Fibroblast of skin of right biceps (primary cell): ENCODE data around the gene SEL1L2.

Experiments used
- DNase-seq: peaks from one replicate; pipeline ENCODE4 v3.0.0-alpha.2; 2013

Gene SEL1L2

DNA sequence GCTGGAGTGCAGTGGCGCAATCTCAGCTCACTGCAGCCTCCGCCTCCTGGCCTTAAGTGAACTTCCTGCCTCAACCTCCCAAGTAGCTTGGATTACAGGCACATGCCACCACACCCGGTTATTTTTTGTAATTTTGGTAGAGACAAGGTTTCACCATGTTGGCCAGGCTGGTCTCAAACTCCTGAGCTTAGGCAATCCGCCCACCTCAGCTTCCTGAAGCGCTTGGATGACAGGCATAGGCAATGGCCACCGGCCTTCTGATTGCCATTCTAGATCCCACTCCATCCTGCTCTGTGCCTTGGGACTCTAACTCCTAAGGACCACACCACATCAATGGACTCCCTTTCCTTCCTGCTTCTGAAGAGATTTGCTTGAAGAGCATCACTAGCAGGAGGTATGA is 60.6 kb downstream of the SEL1L2 start:
- no peak for DNase-seq

- no peak for DNase-seq
These were observed 61.5 kb downstream of the SEL1L2 start for GRCh38 chr20:13928901-13929300.

DNA sequence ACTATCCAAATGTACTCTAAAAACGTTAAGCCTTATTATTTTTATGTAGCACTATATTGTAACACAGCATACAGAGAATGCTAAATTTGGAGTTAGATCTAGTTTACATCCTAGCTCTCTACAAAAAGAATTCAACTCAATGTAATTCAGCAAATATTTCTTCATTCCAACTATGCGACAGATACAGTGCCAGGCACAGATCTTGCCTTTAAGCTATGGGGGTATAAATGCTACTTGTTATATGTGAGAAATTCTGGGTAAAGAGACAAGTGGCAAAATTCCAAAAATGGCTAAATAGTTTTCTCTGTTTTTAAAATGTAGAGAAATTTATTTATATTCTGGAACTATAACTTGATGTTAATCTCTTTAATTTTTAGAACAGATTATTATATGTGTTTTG is 63.2 kb downstream of the SEL1L2 start:
- DNase-seq = no peak

DNA sequence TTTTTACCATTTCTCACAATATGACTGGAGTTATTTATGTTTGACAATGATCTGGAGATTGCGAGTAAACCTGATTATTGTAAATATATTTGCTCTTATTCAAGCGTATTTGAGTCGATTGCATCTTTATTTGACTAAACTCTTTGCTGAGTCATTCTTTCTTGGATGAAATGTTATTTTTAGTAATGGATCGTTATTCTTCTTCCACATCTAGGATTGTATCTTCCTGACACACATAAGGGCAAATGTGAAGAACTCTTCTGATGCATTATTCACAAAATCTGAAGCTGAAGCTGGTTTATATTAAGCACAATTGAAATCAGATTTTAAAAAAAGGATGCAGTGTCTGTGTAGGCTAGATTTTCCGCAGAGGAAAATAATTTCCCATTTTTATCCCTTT is 68.2 kb downstream of the SEL1L2 start:
- peak; percentile 21 for DNase-seq

DNA sequence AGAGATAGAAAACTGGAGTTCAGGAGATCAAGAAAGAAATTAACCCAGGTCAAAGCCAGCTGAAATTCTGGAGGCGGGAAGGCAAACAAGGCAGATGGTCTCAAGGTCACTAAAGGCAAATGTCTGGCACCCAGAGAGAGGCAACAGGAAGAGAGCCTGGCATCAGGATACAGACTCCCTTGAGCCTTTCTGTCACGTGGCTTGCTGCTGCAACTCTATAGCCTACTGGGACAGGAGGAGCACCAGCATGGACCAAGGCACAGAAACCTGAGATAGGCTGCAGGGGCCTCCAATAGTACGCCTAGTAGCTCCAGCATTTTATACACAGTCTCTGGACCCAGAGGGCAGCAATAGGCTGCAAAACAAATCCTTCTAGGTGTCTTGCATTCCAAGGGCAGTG is 75.1 kb downstream of the SEL1L2 start:
- no peak for DNase-seq

- DNase-seq = no peak
These were observed 76.8 kb downstream of the SEL1L2 start for GRCh38 chr20:13913572-13913971.

- no peak for DNase-seq
These were observed 77.3 kb downstream of the SEL1L2 start for GRCh38 chr20:13913131-13913530.

- DNase-seq = peak; percentile 17
These were observed 79.9 kb downstream of the SEL1L2 start for GRCh38 chr20:13910492-13910891.

DNA sequence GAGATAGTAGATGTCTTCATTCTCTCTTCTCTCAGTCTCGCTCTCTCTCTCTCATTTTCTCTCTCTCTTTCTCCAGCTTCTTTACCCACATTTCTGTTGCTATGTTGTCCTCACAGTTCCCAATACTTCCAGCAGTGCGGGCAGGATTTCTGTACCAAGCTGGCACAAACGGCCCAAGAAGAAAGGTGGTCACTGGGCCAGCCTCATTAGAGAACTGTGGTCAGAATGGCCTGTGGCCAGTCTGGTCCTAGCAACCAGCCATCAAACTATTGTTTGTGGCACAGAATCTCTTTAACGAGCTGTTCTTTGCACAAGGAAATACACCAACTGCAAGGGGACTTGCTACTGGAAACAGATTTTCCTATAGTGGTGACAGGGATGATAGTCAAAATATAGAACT is 81.3 kb downstream of the SEL1L2 start:
- DNase-seq = no peak

GRCh38 chr20:13904766-13905165 is 85.6 kb downstream of the SEL1L2 start:
- DNase-seq = no peak

DNA sequence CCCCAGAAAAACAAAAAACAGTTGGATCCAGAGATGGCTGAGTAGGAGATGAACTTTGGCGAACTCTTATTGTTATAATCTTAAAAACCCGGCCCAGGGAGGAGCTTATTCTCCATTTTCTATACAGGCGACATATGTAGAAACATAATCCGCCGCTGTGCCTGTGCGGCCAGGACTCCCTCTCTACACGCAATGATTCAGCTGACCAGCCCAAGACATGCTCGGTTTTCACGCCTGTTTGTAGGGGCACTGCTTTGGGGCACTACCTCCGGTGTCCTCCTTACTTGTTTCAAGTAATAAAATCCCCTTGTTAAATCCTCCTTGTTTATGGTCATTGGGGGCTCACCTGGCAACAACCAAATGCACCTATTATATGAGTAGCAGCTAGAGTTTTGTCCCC is 89.9 kb downstream of the SEL1L2 start:
- DNase-seq = no peak

DNA sequence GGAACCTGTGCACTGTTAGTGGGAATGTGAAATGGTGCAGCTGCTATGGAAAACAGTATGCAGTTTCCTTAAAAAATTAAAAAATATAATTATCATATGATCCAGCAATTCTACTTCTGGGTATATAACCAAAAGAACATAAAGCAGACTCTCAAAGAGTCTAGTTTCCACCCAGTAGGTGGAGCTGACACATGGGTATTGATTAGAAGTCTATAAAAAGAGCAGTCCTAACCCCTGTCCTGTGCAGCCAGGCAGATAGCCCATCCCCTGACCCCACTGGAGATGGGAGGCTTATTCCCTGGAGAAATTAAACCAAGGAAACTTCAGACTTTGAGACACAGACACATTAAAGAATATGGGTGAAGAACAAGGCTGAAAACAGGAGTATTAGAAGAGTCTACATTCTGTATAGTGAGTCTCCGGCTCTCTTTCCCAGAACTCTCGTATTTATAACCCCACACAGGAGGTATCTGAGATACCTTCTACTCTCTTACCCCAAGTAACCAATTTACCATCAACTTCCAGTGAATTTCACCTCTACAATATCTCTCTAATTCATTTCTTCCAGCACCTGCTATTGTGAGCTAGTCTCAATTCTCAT is 92.3 kb downstream of the SEL1L2 start:
- no peak for DNase-seq

GRCh38 chr20:13891575-13891974 is 98.8 kb downstream of the SEL1L2 start:
- DNase-seq = no peak

DNA sequence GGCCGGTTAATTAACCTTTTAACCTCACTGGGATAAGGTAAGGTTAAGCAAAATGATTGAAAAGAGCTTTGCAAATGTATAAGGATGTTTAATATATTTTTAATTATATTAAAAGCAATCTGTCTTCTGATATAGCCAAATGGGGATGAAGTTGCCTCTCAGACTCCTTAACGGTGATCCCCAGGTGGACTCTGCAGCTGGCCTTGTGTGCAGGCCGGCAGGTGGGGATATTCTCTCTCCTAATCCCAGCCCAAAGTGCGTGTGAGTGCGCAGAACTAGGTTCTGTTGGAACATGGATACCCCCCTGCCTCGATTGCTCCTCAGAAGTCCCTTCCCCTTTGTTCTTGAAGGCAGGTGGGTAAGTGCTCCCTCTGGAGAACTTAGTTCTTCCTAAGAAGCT is 105.6 kb downstream of the SEL1L2 start:
- no peak for DNase-seq

DNA sequence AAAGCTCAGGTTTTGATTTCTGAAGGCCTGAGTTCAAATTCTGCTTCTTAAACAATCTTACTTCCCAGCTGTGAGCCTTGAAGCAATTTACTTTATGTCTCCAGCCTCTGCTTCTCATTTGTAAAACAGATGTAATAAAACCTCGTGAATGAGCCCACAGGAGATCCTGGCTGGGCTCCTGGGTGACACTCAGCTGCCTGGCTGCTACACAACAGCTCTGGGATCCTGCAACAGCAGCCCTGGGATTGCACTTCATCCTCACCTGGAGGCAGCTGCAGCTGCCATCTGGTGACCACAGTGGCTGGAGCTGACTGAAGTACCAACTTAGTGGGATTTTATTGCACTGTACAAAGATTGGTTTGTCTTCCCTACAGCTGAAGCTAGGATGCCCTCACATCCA is 107.0 kb downstream of the SEL1L2 start:
- DNase-seq = no peak

- DNase-seq = peak; percentile 55
These were observed 111.8 kb downstream of the SEL1L2 start for GRCh38 chr20:13878566-13878965.

DNA sequence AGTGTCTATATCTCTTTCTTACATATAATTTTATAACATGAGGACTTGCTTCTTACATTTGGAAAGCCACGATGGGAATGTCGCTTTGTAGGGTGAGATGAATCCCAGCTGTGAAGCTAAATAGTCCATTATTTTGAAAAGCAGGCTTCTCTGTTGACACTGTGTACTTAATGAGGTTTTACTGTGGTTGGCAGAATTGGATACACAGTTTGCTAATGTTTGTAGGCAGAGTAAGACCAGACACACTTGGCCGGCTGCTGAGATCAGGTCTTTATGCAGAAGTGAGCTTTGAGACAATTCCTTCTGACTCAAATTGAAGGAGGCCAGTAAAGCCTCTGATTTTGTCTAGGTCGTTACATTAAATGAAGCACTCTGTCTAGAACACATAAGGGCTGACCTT is 112.6 kb downstream of the SEL1L2 start:
- no peak for DNase-seq

- DNase-seq = no peak
These were observed 115.1 kb downstream of the SEL1L2 start for GRCh38 chr20:13875265-13875811.

GRCh38 chr20:13874394-13875157 is 115.8 kb downstream of the SEL1L2 start:
- DNase-seq = no peak

- no peak for DNase-seq
These were observed 116.6 kb downstream of the SEL1L2 start for GRCh38 chr20:13873831-13874230.

DNA sequence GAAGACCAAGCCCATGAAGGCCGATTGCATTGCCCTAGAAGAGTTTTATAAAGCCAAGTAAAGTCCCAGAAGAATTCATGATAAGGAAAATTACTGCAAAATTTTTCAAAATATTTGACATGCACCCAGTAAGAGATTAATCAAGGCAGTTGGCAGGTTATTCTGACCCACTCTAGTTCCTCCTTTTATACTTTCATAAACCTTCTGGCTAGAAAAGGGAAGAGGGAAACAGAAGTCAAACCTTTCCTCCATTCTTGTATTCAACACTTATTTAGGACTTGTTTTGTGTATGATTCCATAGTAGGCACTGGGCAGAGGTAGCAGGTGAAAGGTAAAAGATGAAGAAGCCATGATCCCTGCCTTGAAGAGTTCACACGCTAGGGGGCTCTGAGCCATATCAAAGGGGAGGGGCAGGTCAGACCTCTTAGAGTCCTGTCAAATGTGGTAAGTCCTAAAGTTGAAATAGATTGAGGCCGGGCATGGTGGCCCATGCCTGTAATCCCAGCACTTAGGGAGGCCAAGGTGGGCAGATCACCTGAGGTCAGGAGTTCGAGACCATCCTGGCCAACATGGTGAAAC is 120.2 kb downstream of the SEL1L2 start:
- no peak for DNase-seq

- peak; percentile 93 for DNase-seq
These were observed 122.1 kb downstream of the SEL1L2 start for GRCh38 chr20:13868331-13868730.

DNA sequence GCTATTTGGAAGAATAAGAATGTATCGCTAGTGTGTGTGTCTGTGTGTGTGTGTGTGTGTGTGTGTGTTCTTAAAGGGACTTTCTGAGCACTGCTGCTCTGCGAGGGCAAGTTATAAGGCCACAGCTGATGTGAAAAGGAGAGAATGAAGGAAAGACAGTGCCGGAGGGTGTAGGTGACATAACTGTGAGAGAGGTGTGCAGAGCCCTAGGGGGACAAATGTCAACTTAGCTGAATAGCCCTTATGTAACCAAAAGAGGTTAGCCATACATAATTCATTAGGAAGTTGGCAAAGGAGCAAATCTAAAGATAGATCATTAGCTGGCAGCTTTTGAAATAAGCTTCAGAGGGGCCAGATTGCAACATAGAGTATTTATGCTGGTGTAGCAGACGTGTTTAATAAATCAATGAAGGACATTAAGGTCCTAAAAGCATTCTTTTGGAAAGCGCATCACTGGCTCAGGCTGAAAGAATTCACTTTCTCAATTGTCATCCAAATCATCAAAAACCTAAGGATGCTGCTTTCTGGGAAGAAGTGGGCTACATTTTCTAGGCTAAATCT is 124.5 kb downstream of the SEL1L2 start:
- peak; percentile 92 for DNase-seq

GRCh38 chr20:13865156-13865555 is 125.3 kb downstream of the SEL1L2 start:
- DNase-seq = peak; percentile 84
